ENCODE measurements around the gene IL12RB1. TPM values are rescaled to one million over a fixed set of nuclear protein-coding genes. Genes with fewer than 3 reads are reported as not detected.
A peak's percentile ranks its signal among the peaks of the same experiment; 100 is the strongest.
"Not testable (repeated sequence)": the region's sequence is repeated elsewhere in the genome, so short reads cannot be mapped to it uniquely, and the experiment has no call there.

The IL12RB1 gene
- total RNA-seq, 4 donors from 2014 or later, result 1.1 to 2.3 (median 1.9) TPM

DNA sequence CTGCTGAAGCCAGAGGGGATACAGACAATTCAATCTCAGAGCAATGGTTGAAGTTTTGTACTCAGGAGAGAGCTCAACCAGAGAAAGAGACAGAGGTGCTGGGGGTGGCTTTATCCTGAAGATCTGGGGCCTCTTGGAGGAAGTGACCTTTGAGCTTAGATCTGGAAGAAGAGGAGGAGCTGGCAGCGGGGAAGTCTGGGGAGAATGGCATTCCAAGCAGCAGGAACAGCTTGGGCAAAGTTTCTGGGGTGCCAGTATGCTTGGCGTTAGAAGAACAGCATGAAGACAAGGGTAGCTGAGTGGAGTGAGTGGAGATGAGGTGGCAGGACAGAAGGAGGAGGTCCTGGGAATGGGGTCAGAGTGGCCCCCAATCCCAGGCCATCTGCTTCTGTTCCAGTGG is 22.2 kb upstream of the IL12RB1 start:
- no peak for TF ChIP-seq POLR2A (IDR thresholded peaks at IDR 0.05)
- TF ChIP-seq, protein P1, sequence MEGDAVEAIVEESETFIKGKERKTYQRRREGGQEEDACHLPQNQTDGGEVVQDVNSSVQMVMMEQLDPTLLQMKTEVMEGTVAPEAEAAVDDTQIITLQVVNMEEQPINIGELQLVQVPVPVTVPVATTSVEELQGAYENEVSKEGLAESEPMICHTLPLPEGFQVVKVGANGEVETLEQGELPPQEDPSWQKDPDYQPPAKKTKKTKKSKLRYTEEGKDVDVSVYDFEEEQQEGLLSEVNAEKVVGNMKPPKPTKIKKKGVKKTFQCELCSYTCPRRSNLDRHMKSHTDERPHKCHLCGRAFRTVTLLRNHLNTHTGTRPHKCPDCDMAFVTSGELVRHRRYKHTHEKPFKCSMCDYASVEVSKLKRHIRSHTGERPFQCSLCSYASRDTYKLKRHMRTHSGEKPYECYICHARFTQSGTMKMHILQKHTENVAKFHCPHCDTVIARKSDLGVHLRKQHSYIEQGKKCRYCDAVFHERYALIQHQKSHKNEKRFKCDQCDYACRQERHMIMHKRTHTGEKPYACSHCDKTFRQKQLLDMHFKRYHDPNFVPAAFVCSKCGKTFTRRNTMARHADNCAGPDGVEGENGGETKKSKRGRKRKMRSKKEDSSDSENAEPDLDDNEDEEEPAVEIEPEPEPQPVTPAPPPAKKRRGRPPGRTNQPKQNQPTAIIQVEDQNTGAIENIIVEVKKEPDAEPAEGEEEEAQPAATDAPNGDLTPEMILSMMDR (IDR thresholded peaks at IDR 0.05), result no peak
- intact Hi-C loops (cut with DNase I), result no loop called here
- H3K36me3 ChIP-seq, result no peaks in the 10 kb centered on the region
- H3K27ac ChIP-seq, result no peak overlapping the region
- no peaks in the 10 kb centered on the region for H3K9me3 ChIP-seq
- DNase-seq, result no peak
- 57 to 60% methylated on average over 2 of the region's 2 CpGs for WGBS, 2 donors
- H3K4me3 ChIP-seq, result no peak overlapping the region
- peaks cover 0 to 15% (median 0%) of the 10 kb centered on the region in 4 donors for H3K27me3 ChIP-seq
- H3K4me1 ChIP-seq, result peaks cover 13 to 37% (median 29%) of the 10 kb centered on the region in 3 donors

DNA sequence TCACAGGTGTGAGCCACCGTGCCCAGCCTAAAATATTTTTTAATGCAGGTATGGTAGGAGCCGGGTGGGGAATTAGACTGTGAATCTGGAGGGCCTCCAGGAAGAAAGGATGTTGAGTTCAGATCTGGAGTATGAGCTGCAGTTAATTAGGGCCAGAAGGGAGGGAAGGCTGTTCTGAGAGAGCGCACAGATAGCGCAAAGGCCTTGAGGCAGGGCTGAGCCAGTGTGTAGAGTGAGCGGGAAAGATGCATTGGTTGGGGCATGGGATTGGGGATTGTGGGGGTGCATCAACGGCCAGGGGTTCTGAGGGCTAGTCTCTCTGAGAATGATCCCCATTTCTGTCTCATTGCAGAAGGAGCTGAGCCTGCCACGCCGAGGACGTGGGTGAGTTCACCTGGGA is 20.5 kb upstream of the IL12RB1 start:
- no peak for DNase-seq
- TF ChIP-seq, protein P1 (IDR thresholded peaks at IDR 0.05), result no peak
- TF ChIP-seq POLR2A (IDR thresholded peaks at IDR 0.05), result no peak
- intact Hi-C loops (cut with DNase I), result no loop called here
- no peaks in the 10 kb centered on the region for H3K9me3 ChIP-seq
- H3K27me3 ChIP-seq, result peaks cover 0 to 15% (median 0%) of the 10 kb centered on the region in 4 donors
- no peaks in the 10 kb centered on the region for H3K36me3 ChIP-seq
- WGBS, 2 donors, result 86 to 93% methylated on average over 4 to 6 of the region's 9 CpGs
- H3K4me3 ChIP-seq, result no peak overlapping the region
- H3K4me1 ChIP-seq, result peaks cover 13 to 32% (median 29%) of the 10 kb centered on the region in 3 donors
- no peak overlapping the region for H3K27ac ChIP-seq

DNA sequence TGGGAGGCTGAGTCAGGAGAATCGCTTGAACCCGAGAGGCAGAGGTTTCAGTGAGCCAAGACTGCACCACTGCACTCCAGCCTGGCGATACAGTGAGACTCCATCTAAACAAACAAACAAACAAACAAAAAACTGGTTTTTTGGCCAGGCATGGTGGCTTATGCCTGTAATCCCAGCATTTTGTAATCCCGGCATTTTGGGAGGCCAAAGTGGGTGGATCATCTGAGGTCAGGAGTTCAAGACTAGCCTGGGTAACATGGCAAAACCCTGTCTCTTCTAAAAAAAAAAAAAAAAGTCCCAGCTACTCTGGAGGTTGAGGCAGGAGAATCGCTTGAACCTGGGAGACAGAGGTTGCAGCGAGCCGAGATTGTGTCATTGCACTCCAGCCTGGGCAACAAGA is 18.5 kb upstream of the IL12RB1 start:
- H3K4me1 ChIP-seq, result peaks cover 8 to 22% (median 20%) of the 10 kb centered on the region in 3 donors
- H3K27me3 ChIP-seq, result peaks cover 0 to 22% (median 0%) of the 10 kb centered on the region in 4 donors
- H3K36me3 ChIP-seq; H3K9me3 ChIP-seq; DNase-seq; intact Hi-C loops (cut with DNase I); H3K4me3 ChIP-seq; H3K27ac ChIP-seq: not testable (repeated sequence)
- 57 to 80% methylated on average over 5 to 7 of the region's 7 CpGs for WGBS, 2 donors

DNA sequence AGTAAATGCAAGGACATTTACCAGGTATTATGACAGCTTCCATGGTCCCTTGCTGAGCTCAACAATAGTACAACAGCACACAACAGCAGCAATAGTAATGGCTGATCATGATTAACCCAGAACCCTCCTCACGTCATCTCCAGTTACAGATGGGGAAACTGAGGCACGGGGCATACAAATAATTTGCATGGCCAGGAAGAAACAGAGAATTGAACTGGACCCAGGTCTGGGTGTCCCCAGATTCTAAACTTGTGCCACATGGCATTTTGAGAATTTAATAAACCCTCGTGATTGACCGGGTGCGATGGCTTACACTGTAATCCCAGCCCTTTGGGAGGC is 18.0 kb upstream of the IL12RB1 start:
- Histone ChIP-seq H3K27me3 (peaks cover 0 to 20% (median 0%) of the 10 kb centered on the region in 4 donors), H3K9me3 (no peaks in the 10 kb centered on the region), H3K4me3 (peak overlapping the region in 3 of 4 donors; percentile 16 to 57 (median 40)), H3K36me3 (no peaks in the 10 kb centered on the region), H3K4me1 (peaks cover 7 to 17% (median 15%) of the 10 kb centered on the region in 3 donors), H3K27ac (peak overlapping the region in 2 of 4 donors; percentile 65 to 80)
- intact Hi-C loops (cut with DNase I), result no loop called here
- DNase-seq, result no peak
- TF ChIP-seq, protein P1 (IDR thresholded peaks at IDR 0.05), result no peak
- TF ChIP-seq POLR2A (IDR thresholded peaks at IDR 0.05), result no peak
- 67 to 70% methylated on average over 5 of the region's 5 CpGs for WGBS, 2 donors

DNA sequence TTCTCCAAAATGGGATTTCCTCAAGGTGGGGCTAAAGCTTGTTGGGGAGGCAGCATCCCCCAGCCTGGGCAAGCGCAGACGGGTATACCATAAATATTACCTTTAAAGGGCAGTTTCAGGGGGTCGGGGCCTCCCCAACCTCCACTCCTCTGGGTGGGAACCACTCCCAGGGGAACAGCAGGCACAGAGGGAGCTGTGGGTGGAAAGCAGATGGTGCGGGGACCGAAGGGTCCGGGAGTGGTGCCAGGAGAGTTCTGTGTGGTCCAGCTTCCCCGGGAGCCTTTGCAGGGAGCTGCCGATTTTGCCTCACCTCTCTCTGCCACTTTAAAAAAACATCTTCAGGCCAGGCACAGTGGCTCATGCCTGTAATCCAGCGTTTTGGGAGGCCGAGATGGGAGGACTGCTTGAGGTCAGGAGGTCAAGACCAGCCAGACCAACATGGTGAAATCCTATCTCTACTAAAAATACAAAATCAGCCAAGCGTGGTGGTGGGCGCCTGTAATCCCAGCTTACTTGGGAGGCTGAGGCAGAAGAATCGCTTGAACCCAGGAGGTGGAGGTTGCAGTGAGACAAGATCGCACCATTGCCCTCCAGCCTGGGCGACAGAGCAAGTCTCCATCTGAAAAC is 16.3 kb upstream of the IL12RB1 start:
- Histone ChIP-seq H3K4me1 (peaks cover 21 to 25% (median 23%) of the 10 kb centered on the region in 3 donors), H3K36me3 (no peaks in the 10 kb centered on the region), H3K27ac (no peak overlapping the region), H3K27me3 (peaks cover 0 to 32% (median 0%) of the 10 kb centered on the region in 4 donors), H3K4me3 (no peak overlapping the region), H3K9me3 (no peaks in the 10 kb centered on the region)
- intact Hi-C loops (cut with DNase I), result no loop called here
- no peak for DNase-seq
- TF ChIP-seq POLR2A (IDR thresholded peaks at IDR 0.05), result no peak
- TF ChIP-seq, protein P1 (IDR thresholded peaks at IDR 0.05), result no peak
- whole genome bisulfite sequencing, 2 donors, result 83 to 85% methylated on average over 8 to 11 of the region's 15 CpGs
